ENCODE data around the gene PIGL. TPM values are rescaled to one million over a fixed set of nuclear protein-coding genes. Genes with fewer than 3 reads are reported as not detected.

PIGL gene
- total and polyA plus RNA-seq, 2 experiments from 2014 or later = 32.9 to 47.3 TPM

DNA sequence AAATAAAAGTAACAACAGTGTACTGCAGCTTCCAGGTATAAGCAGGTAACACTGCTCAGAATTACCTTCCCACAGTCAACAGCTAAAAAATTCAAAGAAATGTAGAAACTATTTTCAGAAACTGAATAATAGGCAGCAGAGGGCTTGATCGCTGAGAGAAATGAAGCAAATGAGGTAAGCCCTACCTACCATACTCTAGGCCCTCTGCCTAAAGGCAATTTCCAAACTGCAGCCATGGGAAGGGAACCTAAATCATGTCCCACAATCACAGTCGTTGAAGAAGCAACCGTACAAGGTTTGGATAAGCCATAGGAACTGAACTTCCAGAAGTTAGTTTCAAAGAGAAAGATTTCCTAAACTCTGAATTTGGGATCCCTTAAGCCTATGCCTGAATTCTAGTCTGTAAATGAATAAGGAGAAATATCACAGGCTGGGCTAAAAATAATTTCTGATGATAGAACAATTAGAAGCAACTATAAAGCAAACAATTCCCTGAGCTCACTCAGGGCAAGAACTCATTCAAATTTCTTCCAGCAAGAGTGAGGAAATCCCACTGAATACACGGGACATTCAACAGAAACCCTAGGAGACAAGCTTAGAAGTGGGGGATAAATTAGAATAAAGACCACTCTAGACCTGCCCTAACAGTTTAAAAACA, 26.2 kb upstream of the PIGL start:
- peaks cover 37% of the 10 kb centered on the region for H3K36me3 Mint-ChIP-seq (ENCODE audit: low read depth)
- H3K4me1 Mint-ChIP-seq = no peaks in the 10 kb centered on the region
- TF ChIP-seq JUNB (IDR thresholded peaks at IDR 0.05; ENCODE audit: unreplicated experiment) (no peak), NANOG (IDR thresholded peaks at IDR 0.05; ENCODE audit: borderline replicate concordance) (no peak), EZH2 (IDR thresholded peaks at IDR 0.05; ENCODE audit: low read depth, unreplicated experiment) (no peak)
- TF ChIP-seq, protein P1, sequence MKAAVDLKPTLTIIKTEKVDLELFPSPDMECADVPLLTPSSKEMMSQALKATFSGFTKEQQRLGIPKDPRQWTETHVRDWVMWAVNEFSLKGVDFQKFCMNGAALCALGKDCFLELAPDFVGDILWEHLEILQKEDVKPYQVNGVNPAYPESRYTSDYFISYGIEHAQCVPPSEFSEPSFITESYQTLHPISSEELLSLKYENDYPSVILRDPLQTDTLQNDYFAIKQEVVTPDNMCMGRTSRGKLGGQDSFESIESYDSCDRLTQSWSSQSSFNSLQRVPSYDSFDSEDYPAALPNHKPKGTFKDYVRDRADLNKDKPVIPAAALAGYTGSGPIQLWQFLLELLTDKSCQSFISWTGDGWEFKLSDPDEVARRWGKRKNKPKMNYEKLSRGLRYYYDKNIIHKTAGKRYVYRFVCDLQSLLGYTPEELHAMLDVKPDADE (IDR thresholded peaks at IDR 0.05) = no peak
- TF ChIP-seq, protein P2, sequence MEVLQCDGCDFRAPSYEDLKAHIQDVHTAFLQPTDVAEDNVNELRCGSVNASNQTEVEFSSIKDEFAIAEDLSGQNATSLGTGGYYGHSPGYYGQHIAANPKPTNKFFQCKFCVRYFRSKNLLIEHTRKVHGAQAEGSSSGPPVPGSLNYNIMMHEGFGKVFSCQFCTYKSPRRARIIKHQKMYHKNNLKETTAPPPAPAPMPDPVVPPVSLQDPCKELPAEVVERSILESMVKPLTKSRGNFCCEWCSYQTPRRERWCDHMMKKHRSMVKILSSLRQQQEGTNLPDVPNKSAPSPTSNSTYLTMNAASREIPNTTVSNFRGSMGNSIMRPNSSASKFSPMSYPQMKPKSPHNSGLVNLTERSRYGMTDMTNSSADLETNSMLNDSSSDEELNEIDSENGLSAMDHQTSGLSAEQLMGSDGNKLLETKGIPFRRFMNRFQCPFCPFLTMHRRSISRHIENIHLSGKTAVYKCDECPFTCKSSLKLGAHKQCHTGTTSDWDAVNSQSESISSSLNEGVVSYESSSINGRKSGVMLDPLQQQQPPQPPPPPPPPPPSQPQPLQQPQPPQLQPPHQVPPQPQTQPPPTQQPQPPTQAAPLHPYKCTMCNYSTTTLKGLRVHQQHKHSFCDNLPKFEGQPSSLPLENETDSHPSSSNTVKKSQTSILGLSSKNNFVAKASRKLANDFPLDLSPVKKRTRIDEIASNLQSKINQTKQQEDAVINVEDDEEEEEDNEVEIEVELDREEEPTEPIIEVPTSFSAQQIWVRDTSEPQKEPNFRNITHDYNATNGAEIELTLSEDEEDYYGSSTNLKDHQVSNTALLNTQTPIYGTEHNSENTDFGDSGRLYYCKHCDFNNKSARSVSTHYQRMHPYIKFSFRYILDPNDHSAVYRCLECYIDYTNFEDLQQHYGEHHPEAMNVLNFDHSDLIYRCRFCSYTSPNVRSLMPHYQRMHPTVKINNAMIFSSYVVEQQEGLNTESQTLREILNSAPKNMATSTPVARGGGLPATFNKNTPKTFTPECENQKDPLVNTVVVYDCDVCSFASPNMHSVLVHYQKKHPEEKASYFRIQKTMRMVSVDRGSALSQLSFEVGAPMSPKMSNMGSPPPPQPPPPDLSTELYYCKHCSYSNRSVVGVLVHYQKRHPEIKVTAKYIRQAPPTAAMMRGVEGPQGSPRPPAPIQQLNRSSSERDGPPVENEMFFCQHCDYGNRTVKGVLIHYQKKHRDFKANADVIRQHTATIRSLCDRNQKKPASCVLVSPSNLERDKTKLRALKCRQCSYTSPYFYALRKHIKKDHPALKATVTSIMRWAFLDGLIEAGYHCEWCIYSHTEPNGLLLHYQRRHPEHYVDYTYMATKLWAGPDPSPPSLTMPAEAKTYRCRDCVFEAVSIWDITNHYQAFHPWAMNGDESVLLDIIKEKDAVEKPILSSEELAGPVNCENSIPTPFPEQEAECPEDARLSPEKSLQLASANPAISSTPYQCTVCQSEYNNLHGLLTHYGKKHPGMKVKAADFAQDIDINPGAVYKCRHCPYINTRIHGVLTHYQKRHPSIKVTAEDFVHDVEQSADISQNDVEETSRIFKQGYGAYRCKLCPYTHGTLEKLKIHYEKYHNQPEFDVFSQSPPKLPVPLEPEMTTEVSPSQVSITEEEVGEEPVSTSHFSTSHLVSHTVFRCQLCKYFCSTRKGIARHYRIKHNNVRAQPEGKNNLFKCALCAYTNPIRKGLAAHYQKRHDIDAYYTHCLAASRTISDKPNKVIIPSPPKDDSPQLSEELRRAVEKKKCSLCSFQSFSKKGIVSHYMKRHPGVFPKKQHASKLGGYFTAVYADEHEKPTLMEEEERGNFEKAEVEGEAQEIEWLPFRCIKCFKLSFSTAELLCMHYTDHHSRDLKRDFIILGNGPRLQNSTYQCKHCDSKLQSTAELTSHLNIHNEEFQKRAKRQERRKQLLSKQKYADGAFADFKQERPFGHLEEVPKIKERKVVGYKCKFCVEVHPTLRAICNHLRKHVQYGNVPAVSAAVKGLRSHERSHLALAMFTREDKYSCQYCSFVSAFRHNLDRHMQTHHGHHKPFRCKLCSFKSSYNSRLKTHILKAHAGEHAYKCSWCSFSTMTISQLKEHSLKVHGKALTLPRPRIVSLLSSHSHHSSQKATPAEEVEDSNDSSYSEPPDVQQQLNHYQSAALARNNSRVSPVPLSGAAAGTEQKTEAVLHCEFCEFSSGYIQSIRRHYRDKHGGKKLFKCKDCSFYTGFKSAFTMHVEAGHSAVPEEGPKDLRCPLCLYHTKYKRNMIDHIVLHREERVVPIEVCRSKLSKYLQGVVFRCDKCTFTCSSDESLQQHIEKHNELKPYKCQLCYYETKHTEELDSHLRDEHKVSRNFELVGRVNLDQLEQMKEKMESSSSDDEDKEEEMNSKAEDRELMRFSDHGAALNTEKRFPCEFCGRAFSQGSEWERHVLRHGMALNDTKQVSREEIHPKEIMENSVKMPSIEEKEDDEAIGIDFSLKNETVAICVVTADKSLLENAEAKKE (CRISPR knock-in tag; IDR thresholded peaks at IDR 0.05) = no peak
- Histone ChIP-seq H3F3A (replicated peaks; ENCODE audit: low read depth) (no peaks in the 10 kb centered on the region), H3K27me3 (ENCODE audit: insufficient read depth) (no peaks in the 10 kb centered on the region), H2AFZ (no peak overlapping the region), H3K36me3 (ENCODE audit: insufficient read depth) (no peaks in the 10 kb centered on the region; the same call in 1 of the 2 replicates), H3K4me2 (no peak overlapping the region), H3K4me1 (ENCODE audit: insufficient read depth) (no peaks in the 10 kb centered on the region), H3K79me2 (replicated peaks; ENCODE audit: insufficient read depth) (peaks cover 89% of the 10 kb centered on the region), H3K9me2 (ENCODE audit: insufficient read depth) (no peaks in the 10 kb centered on the region), H4K20me1 (replicated peaks; ENCODE audit: insufficient read depth) (peaks cover 13% of the 10 kb centered on the region), H3K4me3 (no peak overlapping the region), H3K27ac (ENCODE audit: low read depth) (peak overlapping the region; percentile 48; the same call in 1 of the 2 replicates)
- no peak overlapping the region for H3K27ac Mint-ChIP-seq
- ATAC-seq = no peak
- peaks cover 4% of the 10 kb centered on the region for H3K27me3 Mint-ChIP-seq (ENCODE audit: insufficient read depth, low read depth, poor library complexity)
- no peak overlapping the region for H3K4me3 Mint-ChIP-seq
- H3K9me3 Mint-ChIP-seq = no peaks in the 10 kb centered on the region
- no peak for DNase-seq (ENCODE audit: low spot score)
